COLO829 (cell line): ENCODE results near the gene REPIN1.

ENCODE experiments used
- DNase-seq: peaks from one replicate; pipeline ENCODE4 v3.0.0; 2012; ENCODE audit warnings: low spot score

The REPIN1 gene

GRCh38 chr7:150360363-150361058 lies 8.1 kb upstream of the REPIN1 start:
- DNase-seq: no peak

- DNase-seq: no peak
Measured at GRCh38 chr7:150361402-150361801, 7.2 kb upstream of the REPIN1 start.

- DNase-seq: no peak
Measured at GRCh38 chr7:150361807-150362621, 6.6 kb upstream of the REPIN1 start.

- no peak for DNase-seq
Measured at GRCh38 chr7:150363370-150363769, 5.3 kb upstream of the REPIN1 start.

GRCh38 chr7:150363872-150364271 lies 4.8 kb upstream of the REPIN1 start:
- DNase-seq: no peak

GRCh38 chr7:150365194-150365593 lies 3.4 kb upstream of the REPIN1 start:
- no peak for DNase-seq

- DNase-seq: no peak
Measured at GRCh38 chr7:150365673-150366398, 2.8 kb upstream of the REPIN1 start.

GRCh38 chr7:150367677-150368095 lies 936 bp upstream of the REPIN1 start:
- no peak for DNase-seq

GRCh38 chr7:150368884-150369747 lies 494 bp downstream of the REPIN1 start:
- peak; percentile 75 for DNase-seq

- no peak for DNase-seq
Measured at GRCh38 chr7:150369748-150370501, 1.3 kb downstream of the REPIN1 start.

- no peak for DNase-seq
Measured at GRCh38 chr7:150370612-150371071, 2.0 kb downstream of the REPIN1 start.

GRCh38 chr7:150371131-150371995 lies 2.7 kb downstream of the REPIN1 start:
- no peak for DNase-seq

GRCh38 chr7:150371996-150372270 lies 3.3 kb downstream of the REPIN1 start:
- no peak for DNase-seq

GRCh38 chr7:150372271-150373048 lies 3.8 kb downstream of the REPIN1 start:
- no peak for DNase-seq

- DNase-seq: no peak
Measured at GRCh38 chr7:150373049-150373801, 4.6 kb downstream of the REPIN1 start.

- no peak for DNase-seq
Measured at GRCh38 chr7:150374026-150374425, 5.4 kb downstream of the REPIN1 start.

GRCh38 chr7:150374472-150374871 lies 5.8 kb downstream of the REPIN1 start:
- DNase-seq: no peak

GRCh38 chr7:150375662-150376521 lies 7.3 kb downstream of the REPIN1 start:
- no peak for DNase-seq
